CD8-positive, alpha-beta memory T cell (primary cell): ENCODE results near the gene LAMA2. TPM values are rescaled to one million over a fixed set of nuclear protein-coding genes. Genes with fewer than 3 reads are reported as not detected.

ENCODE experiments used
- CTCF ChIA-PET: fragments of 350-600 bp; sonication (Branson Sonifier 250); formaldehyde crosslinking; loops from one replicate; lab custom pipeline; 2021; ENCODE audit warnings: antibody characterized with exemption; lab: Charles Lee
- POLR2A ChIA-PET: fragments of 350-600 bp; sonication (Branson Sonifier 250); formaldehyde crosslinking; loops from one replicate; lab custom pipeline; 2021; ENCODE audit warnings: antibody characterized with exemption; lab: Charles Lee
- DNase-seq, 5 donors: peaks; one replicate each; pipeline versions ENCODE4 v3.0.0 to v3.0.0-alpha.2; 2020 to 2022; ENCODE audit warnings: mixed read lengths in 1 of 5
- H3K27ac ChIP-seq: one replicate; pipeline ENCODE4 v1.7.0; 2013; ENCODE audit warnings: low read depth, mild to moderate bottlenecking, low read length, moderate library complexity
- H3K27me3 ChIP-seq: 2 replicates; pipeline ENCODE4 v1.7.0; 2013; ENCODE audit warnings: low read length, mild to moderate bottlenecking; ENCODE audit not compliant: insufficient read depth, poor library complexity, severe bottlenecking
- H3K36me3 ChIP-seq: 2 replicates; pipeline ENCODE4 v1.7.0; 2013; ENCODE audit warnings: mild to moderate bottlenecking, low read length, moderate library complexity; ENCODE audit not compliant: insufficient read depth
- H3K4me1 ChIP-seq: 2 replicates; pipeline ENCODE4 v1.7.0; 2013; ENCODE audit warnings: mild to moderate bottlenecking, low read length, moderate library complexity; ENCODE audit not compliant: insufficient read depth
- H3K4me3 ChIP-seq: 2 replicates; pipeline ENCODE4 v1.7.0; 2013; ENCODE audit warnings: mild to moderate bottlenecking, low read length
- H3K9me3 ChIP-seq: 2 replicates; pipeline ENCODE4 v1.7.0; 2013; ENCODE audit warnings: mild to moderate bottlenecking, low read length
- H3K27ac Mint-ChIP-seq, 8 donors: one replicate each; pipeline ENCODE4 v1.8.0; 2020 to 2021; ENCODE audit warnings: mixed read lengths in 8 of 8, mild to moderate bottlenecking in 6 of 8, inconsistent platforms in 3 of 8, moderate library complexity in 3 of 8
- H3K27me3 Mint-ChIP-seq, 2 donors: one replicate each; pipeline ENCODE4 v1.8.0; 2020 to 2021; ENCODE audit warnings: mixed read lengths in 2 of 2, mild to moderate bottlenecking in 1 of 2, moderate library complexity in 1 of 2
- H3K36me3 Mint-ChIP-seq, 3 donors: one replicate each; pipeline ENCODE4 v1.8.0; 2020 to 2021; ENCODE audit warnings: mixed read lengths in 3 of 3, inconsistent platforms in 1 of 3, mild to moderate bottlenecking in 1 of 3
- H3K4me1 Mint-ChIP-seq, 3 donors: one replicate each; pipeline ENCODE4 v1.8.0; 2020 to 2021; ENCODE audit warnings: mixed read lengths in 3 of 3, inconsistent platforms in 1 of 3, mild to moderate bottlenecking in 1 of 3
- H3K4me3 Mint-ChIP-seq, 7 donors: one replicate each; pipeline ENCODE4 v1.8.0; 2020 to 2021; ENCODE audit warnings: mixed read lengths in 7 of 7, mild to moderate bottlenecking in 6 of 7, moderate library complexity in 4 of 7, inconsistent platforms in 2 of 7
- H3K9me3 Mint-ChIP-seq, 5 donors: one replicate each; pipeline ENCODE4 v1.8.0; 2020 to 2022; ENCODE audit warnings: mixed read lengths in 5 of 5, mild to moderate bottlenecking in 3 of 5, moderate library complexity in 2 of 5, inconsistent platforms in 1 of 5
- polyA plus RNA-seq: library from polyadenylated mRNA; unstranded; fragments of 300-500 nt; fragmentation: Illumina TruSeq; gene quantifications from one replicate; pipeline ENCODE4 v1.2.3, GENCODE V29; 2021
- total RNA-seq, 2 experiments: library from RNA; stranded (reverse); gene quantifications; one replicate each; pipeline ENCODE4 v1.2.3, GENCODE V29; 2021

The LAMA2 gene
- total and polyA plus RNA-seq, 3 experiments from 2014 or later: 0.09 to 0.96 (median 0.45) TPM

DNA sequence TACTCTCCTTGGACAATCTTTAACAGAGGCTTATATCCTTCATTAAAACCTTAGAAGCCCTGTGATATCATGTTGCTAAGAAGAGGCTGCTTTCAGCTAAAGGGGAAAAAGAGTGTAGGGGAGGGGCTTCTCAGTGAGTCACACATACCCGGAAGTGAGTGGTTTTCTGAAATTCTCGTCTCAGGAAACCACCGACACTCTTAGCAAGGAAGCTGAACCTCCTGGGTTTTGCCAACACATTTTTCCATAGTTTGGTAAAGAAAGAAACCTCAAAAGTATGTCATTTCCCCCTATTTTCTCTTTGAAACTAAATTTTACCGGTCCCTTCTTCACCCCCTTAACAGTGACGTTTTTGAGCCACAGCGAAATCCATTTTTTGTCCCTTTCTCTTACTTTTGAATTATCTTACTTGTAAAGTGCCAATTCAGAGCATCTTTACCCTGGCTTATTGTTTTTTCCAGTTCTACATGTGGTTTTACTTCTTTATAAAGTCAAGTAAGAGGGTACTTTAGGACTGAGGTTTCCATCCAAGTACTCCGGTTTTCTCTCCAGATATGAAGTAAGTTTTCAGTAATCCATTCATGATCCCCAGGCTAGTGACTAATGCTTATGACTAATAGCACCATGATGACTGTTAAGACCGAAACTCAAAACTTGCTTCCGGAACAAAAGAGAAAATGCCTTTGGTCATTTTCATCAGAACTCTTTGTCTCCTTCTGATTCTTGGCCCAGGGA lies 607.8 kb downstream of the LAMA2 start:
- Histone ChIP-seq H3K4me1 (peaks cover 25% of the 10 kb centered on the region), H3K4me3 (peak overlapping the region; percentile 40), H3K27me3 (no peaks in the 10 kb centered on the region), H3K9me3 (no peaks in the 10 kb centered on the region), H3K36me3 (no peaks in the 10 kb centered on the region), H3K27ac (peak overlapping the region; percentile 73)
- CTCF ChIA-PET: interaction anchor here (2.4 kb wide), 1 partner anchor 9 kb away, joined by 8 read pairs; no protein-coding TSS in a partner anchor
- H3K9me3 Mint-ChIP-seq: no peaks in the 10 kb centered on the region
- no peaks in the 10 kb centered on the region for H3K27me3 Mint-ChIP-seq
- peak overlapping the region; percentile 89 to 99 (median 94) for H3K27ac Mint-ChIP-seq
- peak; percentile 29 to 79 (median 72) for DNase-seq
- peaks cover 28 to 37% (median 28%) of the 10 kb centered on the region in 3 donors for H3K4me1 Mint-ChIP-seq
- H3K4me3 Mint-ChIP-seq: peak overlapping the region; percentile 75 to 89 (median 80)
- POLR2A ChIA-PET: interaction anchor here (1.2 kb wide), 1 partner anchor 529 kb away, joined by 3 read pairs; no protein-coding TSS in a partner anchor
- H3K36me3 Mint-ChIP-seq: no peaks in the 10 kb centered on the region

DNA sequence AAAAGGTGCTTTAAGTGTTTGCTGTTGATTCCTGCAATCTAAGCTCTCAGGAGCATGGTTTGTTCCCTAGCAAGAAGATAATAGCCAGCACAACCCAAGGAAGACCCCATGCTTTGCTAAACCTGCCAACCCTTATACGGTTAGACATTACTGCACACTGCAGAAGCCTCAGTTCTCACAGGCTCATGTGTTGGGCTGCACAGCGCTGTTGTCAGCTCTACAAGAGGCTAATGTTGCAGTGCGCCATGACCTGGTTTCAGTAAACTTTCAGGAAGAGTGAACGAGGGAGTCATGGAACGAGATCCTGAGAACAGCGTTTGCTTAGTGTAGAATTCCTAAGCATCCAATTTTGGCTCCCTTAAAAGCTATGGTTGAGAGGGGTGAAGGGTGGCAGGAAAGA lies 608.5 kb downstream of the LAMA2 start:
- H3K4me3 Mint-ChIP-seq: peak overlapping the region in 6 of 7 donors; percentile 75 to 82 (median 80)
- no peaks in the 10 kb centered on the region for H3K36me3 ChIP-seq
- peaks cover 25% of the 10 kb centered on the region for H3K4me1 ChIP-seq
- POLR2A ChIA-PET: interaction anchor here (1.2 kb wide), 1 partner anchor 528 kb away, joined by 3 read pairs; no protein-coding TSS in a partner anchor
- H3K9me3 Mint-ChIP-seq: no peaks in the 10 kb centered on the region
- no peaks in the 10 kb centered on the region for H3K27me3 Mint-ChIP-seq
- no peaks in the 10 kb centered on the region for H3K27me3 ChIP-seq
- DNase-seq: no peak
- peaks cover 28 to 37% (median 28%) of the 10 kb centered on the region in 3 donors for H3K4me1 Mint-ChIP-seq
- no peaks in the 10 kb centered on the region for H3K36me3 Mint-ChIP-seq
- H3K9me3 ChIP-seq: no peaks in the 10 kb centered on the region
- H3K4me3 ChIP-seq: no peak overlapping the region
- peak overlapping the region; percentile 89 to 99 (median 94) for H3K27ac Mint-ChIP-seq
- CTCF ChIA-PET: interaction anchor here (2.4 kb wide), 1 partner anchor 8 kb away, joined by 8 read pairs; no protein-coding TSS in a partner anchor
- H3K27ac ChIP-seq: no peak overlapping the region

DNA sequence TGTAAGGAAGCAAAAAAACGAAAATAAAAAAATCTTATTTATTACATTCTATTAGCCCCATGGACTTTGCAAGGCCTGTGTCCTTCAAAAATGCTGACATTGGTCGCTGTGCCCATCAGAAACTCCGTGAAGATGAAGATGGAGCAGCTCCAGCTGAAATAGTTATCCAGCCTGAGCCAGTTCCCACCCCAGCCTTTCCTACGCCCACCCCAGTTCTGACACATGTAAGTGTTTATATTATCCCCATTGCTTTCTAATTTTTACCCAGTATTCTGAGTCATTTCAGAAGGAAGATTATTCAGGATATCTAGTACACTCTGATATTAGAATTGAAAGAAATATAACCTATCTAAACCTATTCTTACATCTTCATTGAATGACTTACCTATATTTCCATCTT lies 609.3 kb downstream of the LAMA2 start:
- Mint-ChIP-seq H3K4me3 (peak overlapping the region in 1 of 7 donors; percentile 22), H3K27me3 (no peaks in the 10 kb centered on the region), H3K9me3 (no peaks in the 10 kb centered on the region), H3K27ac (peak overlapping the region in 4 of 8 donors; percentile 45 to 62 (median 48)), H3K4me1 (peaks cover 28 to 37% (median 28%) of the 10 kb centered on the region in 3 donors), H3K36me3 (no peaks in the 10 kb centered on the region)
- CTCF ChIA-PET: no interaction called here
- Histone ChIP-seq H3K36me3 (no peaks in the 10 kb centered on the region), H3K9me3 (no peaks in the 10 kb centered on the region), H3K4me1 (peaks cover 25% of the 10 kb centered on the region), H3K27me3 (no peaks in the 10 kb centered on the region), H3K4me3 (no peak overlapping the region), H3K27ac (no peak overlapping the region)
- no peak for DNase-seq
- POLR2A ChIA-PET: no interaction called here

DNA sequence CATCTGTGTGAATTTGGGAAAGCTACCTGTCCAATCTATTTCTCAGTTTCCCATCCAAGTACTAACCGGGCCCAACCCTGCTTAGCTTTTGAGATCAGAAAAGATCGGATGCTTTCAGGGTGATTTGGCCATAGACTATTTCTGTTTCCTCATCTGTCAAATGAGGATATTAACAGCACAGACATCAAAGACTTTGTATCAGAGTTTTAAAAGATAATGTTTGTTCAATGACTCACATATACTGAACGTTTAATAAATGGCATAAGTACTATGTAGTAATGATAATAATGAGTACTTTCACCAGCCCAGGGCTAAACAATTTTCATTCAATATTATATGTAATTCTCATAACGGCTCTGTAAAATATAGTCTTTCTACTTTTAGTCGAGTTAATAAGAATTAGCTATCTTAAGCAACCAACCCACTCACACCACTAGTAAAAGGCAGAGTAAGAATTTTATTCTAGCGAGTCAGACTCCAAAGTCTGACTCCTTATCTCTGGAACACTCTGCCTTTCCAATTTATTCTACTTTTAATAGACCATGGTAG lies 610.5 kb downstream of the LAMA2 start:
- Histone ChIP-seq H3K4me3 (no peak overlapping the region), H3K4me1 (peaks cover 25% of the 10 kb centered on the region), H3K27ac (no peak overlapping the region), H3K27me3 (no peaks in the 10 kb centered on the region), H3K36me3 (no peaks in the 10 kb centered on the region), H3K9me3 (no peaks in the 10 kb centered on the region)
- DNase-seq: no peak
- Mint-ChIP-seq H3K9me3 (no peaks in the 10 kb centered on the region), H3K4me3 (no peak overlapping the region), H3K27me3 (no peaks in the 10 kb centered on the region), H3K4me1 (peaks cover 28 to 37% (median 29%) of the 10 kb centered on the region in 3 donors), H3K27ac (no peak overlapping the region), H3K36me3 (no peaks in the 10 kb centered on the region)
- ChIA-PET CTCF (interaction anchor here (0.5 to 1.2 kb wide), 2 partner anchors 27 to 251 kb away, joined by 3 read pairs; no protein-coding TSS in a partner anchor), POLR2A (no interaction called here)

DNA sequence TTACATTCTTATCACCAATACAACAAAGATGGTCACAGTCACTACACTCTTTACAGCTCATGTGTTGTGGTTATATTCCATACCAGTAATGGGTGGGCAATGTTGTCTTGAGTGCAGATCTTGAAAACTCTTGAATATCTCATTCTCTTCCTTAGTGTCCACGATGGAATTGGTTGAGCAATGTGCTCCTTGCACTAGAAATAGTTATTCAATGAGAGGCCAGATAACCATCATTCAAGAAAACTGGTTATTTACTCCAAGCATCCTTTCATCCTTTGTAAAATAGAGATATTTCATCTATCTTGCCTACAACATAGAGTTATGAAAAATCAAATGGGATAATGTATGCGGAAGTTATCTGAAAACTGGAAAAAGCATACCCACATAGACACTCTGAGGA lies 611.2 kb downstream of the LAMA2 start:
- Mint-ChIP-seq H3K27me3 (no peaks in the 10 kb centered on the region), H3K4me1 (peaks cover 30 to 39% (median 35%) of the 10 kb centered on the region in 3 donors), H3K27ac (peak overlapping the region in 1 of 8 donors; percentile 18), H3K9me3 (no peaks in the 10 kb centered on the region), H3K4me3 (no peak overlapping the region), H3K36me3 (no peaks in the 10 kb centered on the region)
- ChIA-PET CTCF (interaction anchor here (1.2 kb wide), 1 partner anchor 250 kb away, joined by 3 read pairs; no protein-coding TSS in a partner anchor), POLR2A (no interaction called here)
- H3K36me3 ChIP-seq: no peaks in the 10 kb centered on the region
- no peaks in the 10 kb centered on the region for H3K27me3 ChIP-seq
- no peak overlapping the region for H3K4me3 ChIP-seq
- no peak overlapping the region for H3K27ac ChIP-seq
- H3K9me3 ChIP-seq: no peaks in the 10 kb centered on the region
- no peak for DNase-seq
- peaks cover 27% of the 10 kb centered on the region for H3K4me1 ChIP-seq

DNA sequence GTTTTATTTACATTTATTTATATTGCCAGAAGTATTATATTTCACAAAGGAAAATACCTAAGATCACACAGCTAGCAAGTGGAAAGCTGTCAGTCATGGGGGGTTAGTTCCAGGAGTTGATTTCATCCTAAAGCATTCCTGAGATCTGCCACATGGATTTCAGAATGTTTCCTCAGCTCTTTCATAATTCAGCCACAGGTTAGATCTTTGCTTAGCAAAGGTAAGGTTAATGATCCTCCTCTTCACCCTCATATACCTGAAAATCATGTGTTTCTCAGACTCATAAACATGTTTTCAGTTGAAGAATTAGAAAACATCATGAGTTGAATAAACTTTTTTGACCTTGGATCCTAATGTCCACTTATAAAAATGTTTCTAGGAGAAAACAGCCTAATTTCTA lies 611.6 kb downstream of the LAMA2 start:
- Histone ChIP-seq H3K27me3 (no peaks in the 10 kb centered on the region), H3K4me1 (peaks cover 27% of the 10 kb centered on the region), H3K36me3 (no peaks in the 10 kb centered on the region), H3K4me3 (no peak overlapping the region), H3K27ac (no peak overlapping the region), H3K9me3 (no peaks in the 10 kb centered on the region)
- H3K27me3 Mint-ChIP-seq: no peaks in the 10 kb centered on the region
- peaks cover 30 to 39% (median 35%) of the 10 kb centered on the region in 3 donors for H3K4me1 Mint-ChIP-seq
- ChIA-PET POLR2A (no interaction called here), CTCF (interaction anchor here (0.9 to 1.2 kb wide), 2 partner anchors 8 to 250 kb away, joined by 3 read pairs; no protein-coding TSS in a partner anchor)
- no peaks in the 10 kb centered on the region for H3K36me3 Mint-ChIP-seq
- H3K27ac Mint-ChIP-seq: no peak overlapping the region
- no peak overlapping the region for H3K4me3 Mint-ChIP-seq
- DNase-seq: no peak
- no peaks in the 10 kb centered on the region for H3K9me3 Mint-ChIP-seq

DNA sequence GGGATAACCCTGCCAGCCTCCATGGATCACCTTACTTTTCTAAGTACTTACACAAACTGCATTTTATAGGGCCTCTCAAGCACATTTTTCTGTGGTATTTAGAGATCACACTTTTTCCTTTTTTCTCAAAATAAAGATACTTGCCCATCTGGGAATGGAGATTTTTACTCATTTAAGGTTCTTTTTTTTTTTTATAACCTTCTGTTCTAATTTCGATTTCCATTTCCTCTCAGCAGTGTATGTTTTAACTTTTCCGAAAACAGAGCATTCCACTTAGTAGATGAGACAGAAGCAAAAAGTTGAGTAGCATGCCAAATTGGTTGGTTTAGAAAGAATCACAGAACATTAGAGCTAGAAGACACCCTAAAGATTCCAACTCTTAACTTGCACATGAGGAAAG lies 612.7 kb downstream of the LAMA2 start:
- no peaks in the 10 kb centered on the region for H3K36me3 Mint-ChIP-seq
- H3K9me3 ChIP-seq: no peaks in the 10 kb centered on the region
- H3K4me1 ChIP-seq: peaks cover 17% of the 10 kb centered on the region
- ChIA-PET POLR2A (no interaction called here), CTCF (interaction anchor here (0.9 kb wide), 1 partner anchor 9 kb away, joined by 3 read pairs; no protein-coding TSS in a partner anchor)
- DNase-seq: no peak
- no peak overlapping the region for H3K4me3 Mint-ChIP-seq
- H3K27me3 Mint-ChIP-seq: no peaks in the 10 kb centered on the region
- H3K36me3 ChIP-seq: no peaks in the 10 kb centered on the region
- no peaks in the 10 kb centered on the region for H3K9me3 Mint-ChIP-seq
- H3K27ac Mint-ChIP-seq: no peak overlapping the region
- no peaks in the 10 kb centered on the region for H3K27me3 ChIP-seq
- peaks cover 20 to 28% (median 25%) of the 10 kb centered on the region in 3 donors for H3K4me1 Mint-ChIP-seq
- H3K4me3 ChIP-seq: no peak overlapping the region
- no peak overlapping the region for H3K27ac ChIP-seq
